Mesendoderm (in vitro differentiated cells): Measurements from ENCODE around the gene REEP6.
A peak's percentile ranks its signal among the peaks of the same experiment; 100 is the strongest.

Experiments
- DNase-seq: peaks from one replicate; pipeline ENCODE4 v3.0.0; 2013
- H2AK5ac ChIP-seq: 2 replicates; pipeline ENCODE4 v1.6.1; 2013; ENCODE audit warnings: low read length, inconsistent platforms
- H2BK120ac ChIP-seq: 2 replicates; pipeline ENCODE4 v1.6.1; 2013; ENCODE audit warnings: low read depth, mild to moderate bottlenecking, low read length, moderate library complexity, mixed read lengths
- H2BK15ac ChIP-seq: replicated peaks from 2 replicates; pipeline ENCODE4 v1.6.1; 2013; ENCODE audit warnings: low read depth, mild to moderate bottlenecking, moderate library complexity
- H2BK5ac ChIP-seq: 2 replicates; pipeline ENCODE4 v1.6.1; 2013; ENCODE audit warnings: low read length, inconsistent platforms
- H3K18ac ChIP-seq: 2 replicates; pipeline ENCODE4 v1.6.1; 2013; ENCODE audit warnings: mild to moderate bottlenecking, low read length, mixed read lengths
- H3K23ac ChIP-seq: one replicate; pipeline ENCODE4 v1.6.1; 2013; ENCODE audit warnings: low read length
- H3K27ac ChIP-seq: 2 replicates; pipeline ENCODE4 v1.5.1; 2013; ENCODE audit warnings: low read depth, mild to moderate bottlenecking, inconsistent platforms, low read length, moderate library complexity
- H3K27me3 ChIP-seq: 2 replicates; pipeline ENCODE4 v1.6.1; 2013; ENCODE audit warnings: low read length, control low read depth, mild to moderate bottlenecking, inconsistent platforms; ENCODE audit not compliant: insufficient read depth, poor library complexity
- H3K36me3 ChIP-seq: 2 replicates; pipeline ENCODE4 v1.6.1; 2013; ENCODE audit warnings: low read length, inconsistent platforms; ENCODE audit not compliant: control insufficient read depth, insufficient read depth
- H3K4ac ChIP-seq: one replicate; pipeline ENCODE4 v1.6.1; 2013; ENCODE audit warnings: low read depth, mild to moderate bottlenecking, low read length, moderate library complexity
- H3K4me1 ChIP-seq: 2 replicates; pipeline ENCODE4 v1.6.1; 2013; ENCODE audit warnings: low read depth, low read length, inconsistent platforms; ENCODE audit not compliant: control insufficient read depth
- H3K4me2 ChIP-seq: 2 replicates; pipeline ENCODE4 v1.6.1; 2013; ENCODE audit warnings: low read length
- H3K4me3 ChIP-seq: 2 replicates; pipeline ENCODE4 v1.5.1; 2013; ENCODE audit warnings: mild to moderate bottlenecking, low read length
- H3K56ac ChIP-seq: one replicate; pipeline ENCODE4 v1.6.1; 2013; ENCODE audit warnings: low read length
- H3K79me1 ChIP-seq: 2 replicates; pipeline ENCODE4 v1.6.1; 2013; ENCODE audit warnings: low read length, inconsistent platforms
- H3K79me2 ChIP-seq: 2 replicates; pipeline ENCODE4 v1.6.1; 2013; ENCODE audit warnings: mild to moderate bottlenecking, low read length; ENCODE audit not compliant: control insufficient read depth, insufficient read depth
- H3K9ac ChIP-seq: 2 replicates; pipeline ENCODE4 v1.6.1; 2013; ENCODE audit warnings: low read length, inconsistent platforms
- H4K5ac ChIP-seq: one replicate; pipeline ENCODE4 v1.6.1; 2013; ENCODE audit warnings: low read length
- H4K8ac ChIP-seq: one replicate; pipeline ENCODE4 v1.6.1; 2013; ENCODE audit warnings: low read depth, mild to moderate bottlenecking, control low read depth, low read length, moderate library complexity
- WGBS: extraction: QIAGEN DNeasy Blood & Tissue Kit; methylation state at CpG from one replicate; pipeline ENCODE4 v1.1.7; 2013; ENCODE audit warnings: low lambda C conversion rate, missing lambda C conversion rate; ENCODE audit not compliant: insufficient coverage; ENCODE audit errors: extremely low coverage; 5-methylcytosine and 5-hydroxymethylcytosine counted together

REEP6 gene

GRCh38 chr19:1508507-1508856 is 17.5 kb downstream of the REEP6 start:
- Histone ChIP-seq H3K56ac (peak overlapping the region; percentile 62), H3K18ac (no peak overlapping the region), H3K9ac (no peak overlapping the region), H3K23ac (no peak overlapping the region), H3K79me1 (no peaks in the 10 kb centered on the region), H3K4me3 (no peak overlapping the region), H2AK5ac (no peak overlapping the region), H3K27me3 (no peaks in the 10 kb centered on the region), H3K36me3 (no peaks in the 10 kb centered on the region), H3K4me1 (no peaks in the 10 kb centered on the region), H3K4me2 (peak overlapping the region; percentile 19), H3K4ac (no peak overlapping the region), H2BK120ac (no peak overlapping the region), H4K8ac (no peak overlapping the region), H3K79me2 (no peaks in the 10 kb centered on the region), H2BK15ac (no peak overlapping the region), H4K5ac (no peak overlapping the region), H2BK5ac (no peak overlapping the region), H3K27ac (no peak overlapping the region)
- WGBS: no CpG with 5 or more reads among the region's 12 CpGs
- DNase-seq: no peak

DNA sequence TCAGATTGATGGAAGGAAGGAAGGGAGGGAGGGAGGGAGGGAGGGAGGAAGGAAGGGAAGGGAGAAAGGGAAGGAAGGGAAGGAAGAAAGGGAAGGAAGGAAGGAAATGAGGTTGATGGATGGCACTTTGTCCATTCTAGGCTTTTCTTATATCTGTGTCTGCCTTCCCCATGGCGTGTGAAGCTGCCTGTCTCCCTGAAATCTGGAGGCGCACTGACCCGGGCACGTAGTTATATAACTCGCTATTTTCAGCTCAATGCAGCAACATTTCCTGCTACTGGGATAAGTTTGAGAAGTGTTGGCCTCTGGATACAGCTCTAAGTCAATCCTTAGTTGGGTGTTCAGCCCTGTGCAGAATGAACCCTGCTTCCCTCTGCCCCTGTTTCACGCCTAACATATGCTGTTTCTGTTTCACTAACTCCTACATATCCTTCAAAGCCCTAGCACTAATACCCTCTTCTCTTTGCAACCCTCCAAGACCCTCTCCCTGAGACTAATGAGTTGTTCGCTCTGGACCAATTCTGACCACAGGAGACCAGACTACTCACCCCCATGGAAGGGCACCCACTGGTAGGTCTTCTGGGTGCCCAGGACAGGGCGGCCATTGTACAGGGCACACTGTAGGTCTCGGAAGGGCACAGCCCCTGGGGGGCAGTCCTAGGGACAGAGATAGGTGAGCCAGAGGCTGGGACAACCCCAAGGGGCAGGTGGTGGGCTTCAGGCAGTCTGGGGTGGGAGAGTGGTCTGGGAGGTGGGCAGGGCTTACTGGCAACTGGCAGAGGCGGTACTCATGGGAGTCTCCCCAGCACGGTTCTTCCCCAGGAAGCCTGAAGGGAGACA is 18.8 kb downstream of the REEP6 start:
- Histone ChIP-seq H3K23ac (no peak overlapping the region), H2AK5ac (no peak overlapping the region), H3K4ac (no peak overlapping the region), H3K56ac (no peak overlapping the region), H4K8ac (no peak overlapping the region), H3K27ac (no peak overlapping the region), H3K36me3 (no peaks in the 10 kb centered on the region), H3K79me1 (no peaks in the 10 kb centered on the region), H3K79me2 (no peaks in the 10 kb centered on the region), H3K27me3 (no peaks in the 10 kb centered on the region), H2BK120ac (no peak overlapping the region), H2BK5ac (no peak overlapping the region), H3K18ac (no peak overlapping the region), H3K4me2 (no peak overlapping the region), H3K9ac (no peak overlapping the region), H2BK15ac (no peak overlapping the region), H3K4me1 (no peaks in the 10 kb centered on the region), H3K4me3 (no peak overlapping the region), H4K5ac (no peak overlapping the region)
- DNase-seq: no peak
- no CpG with 5 or more reads among the region's 11 CpGs for WGBS

- H2AK5ac ChIP-seq: no peak overlapping the region
- H4K8ac ChIP-seq: no peak overlapping the region
- H3K36me3 ChIP-seq: no peaks in the 10 kb centered on the region
- H3K18ac ChIP-seq: no peak overlapping the region
- H3K79me1 ChIP-seq: no peaks in the 10 kb centered on the region
- H3K4ac ChIP-seq: no peak overlapping the region
- no peaks in the 10 kb centered on the region for H3K4me1 ChIP-seq
- no peaks in the 10 kb centered on the region for H3K27me3 ChIP-seq
- DNase-seq: no peak
- no peak overlapping the region for H3K4me2 ChIP-seq
- H2BK5ac ChIP-seq: no peak overlapping the region
- H3K4me3 ChIP-seq: no peak overlapping the region
- H2BK15ac ChIP-seq: no peak overlapping the region
- no peak overlapping the region for H2BK120ac ChIP-seq
- no peak overlapping the region for H3K9ac ChIP-seq
- no CpG with 5 or more reads among the region's 25 CpGs for WGBS
- no peaks in the 10 kb centered on the region for H3K79me2 ChIP-seq
- H3K23ac ChIP-seq: no peak overlapping the region
- H4K5ac ChIP-seq: no peak overlapping the region
- no peak overlapping the region for H3K56ac ChIP-seq
- no peak overlapping the region for H3K27ac ChIP-seq
Observed at GRCh38 chr19:1510442-1510806, 19.4 kb downstream of the REEP6 start.

DNA sequence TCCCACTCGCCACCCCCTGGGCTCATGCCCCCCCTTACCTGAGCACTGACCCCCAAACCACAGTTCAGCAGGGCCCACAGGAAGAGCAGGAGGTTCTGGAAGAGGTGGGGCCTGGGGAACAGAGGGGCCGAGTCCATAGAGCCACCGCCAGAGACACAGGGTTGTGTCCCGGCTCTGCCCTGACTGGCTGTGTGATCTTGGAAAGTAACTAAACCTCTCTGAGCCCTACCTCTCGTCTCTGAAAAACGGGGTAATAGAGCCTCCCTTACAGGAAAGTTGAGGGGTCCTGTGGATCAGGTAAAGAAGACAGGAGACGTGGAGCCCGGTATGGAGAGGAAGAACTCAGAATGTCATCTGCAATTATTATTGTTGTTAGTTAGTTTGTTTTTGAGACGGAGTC is 19.8 kb downstream of the REEP6 start:
- H3K27ac ChIP-seq: no peak overlapping the region
- H3K18ac ChIP-seq: no peak overlapping the region
- H2AK5ac ChIP-seq: no peak overlapping the region
- no CpG with 5 or more reads among the region's 9 CpGs for WGBS
- H3K4me3 ChIP-seq: no peak overlapping the region
- H3K56ac ChIP-seq: no peak overlapping the region
- no peak overlapping the region for H2BK15ac ChIP-seq
- no peak overlapping the region for H4K8ac ChIP-seq
- H3K23ac ChIP-seq: no peak overlapping the region
- no peaks in the 10 kb centered on the region for H3K36me3 ChIP-seq
- H2BK120ac ChIP-seq: no peak overlapping the region
- H3K27me3 ChIP-seq: no peaks in the 10 kb centered on the region
- no peak overlapping the region for H3K9ac ChIP-seq
- H3K79me2 ChIP-seq: no peaks in the 10 kb centered on the region
- H3K4ac ChIP-seq: no peak overlapping the region
- H2BK5ac ChIP-seq: no peak overlapping the region
- no peak for DNase-seq
- no peak overlapping the region for H4K5ac ChIP-seq
- H3K4me1 ChIP-seq: no peaks in the 10 kb centered on the region
- no peaks in the 10 kb centered on the region for H3K79me1 ChIP-seq
- H3K4me2 ChIP-seq: no peak overlapping the region

- Histone ChIP-seq H3K23ac (no peak overlapping the region), H2BK15ac (no peak overlapping the region), H3K4me1 (no peaks in the 10 kb centered on the region), H3K4me2 (no peak overlapping the region), H3K4ac (no peak overlapping the region), H3K9ac (no peak overlapping the region), H3K18ac (no peak overlapping the region), H3K4me3 (no peak overlapping the region), H3K79me1 (no peaks in the 10 kb centered on the region), H3K36me3 (no peaks in the 10 kb centered on the region), H3K79me2 (no peaks in the 10 kb centered on the region), H2AK5ac (no peak overlapping the region), H3K27me3 (no peaks in the 10 kb centered on the region), H2BK5ac (no peak overlapping the region), H4K5ac (no peak overlapping the region), H3K27ac (no peak overlapping the region), H2BK120ac (no peak overlapping the region), H4K8ac (no peak overlapping the region), H3K56ac (no peak overlapping the region)
- no CpG with 5 or more reads among the region's 22 CpGs for WGBS
- DNase-seq: no peak
Observed at GRCh38 chr19:1511318-1512317, 20.6 kb downstream of the REEP6 start.
